GM23338 (cell line): ENCODE results near the gene CMTR1. TPM values are rescaled to one million over a fixed set of nuclear protein-coding genes. Genes with fewer than 3 reads are reported as not detected.

Experiments
- ATAC-seq: fragments of 200-7000 bp; cut with Tn5 transposase; 3 replicates; pipeline ENCODE4 v1.9.1; 2020
- DNase-seq: peaks from one replicate; pipeline ENCODE4 v3.0.0-alpha.2; 2015; ENCODE audit warnings: low spot score
- H2AFZ ChIP-seq: fragments of 200-600 bp; sonication (generic); 2 replicates; pipeline ENCODE4 v1.8.0; 2016; ENCODE audit warnings: antibody characterized with exemption, mild to moderate bottlenecking, moderate library complexity
- H3F3A ChIP-seq: fragments of 200-600 bp; sonication (generic); replicated peaks from 2 replicates; pipeline ENCODE4 v1.8.0; 2017; ENCODE audit warnings: antibody characterized with exemption, mixed run types, low read depth
- H3K27ac ChIP-seq: fragments of 200-600 bp; sonication (generic); 2 replicates; pipeline ENCODE4 v1.6.1; 2016; ENCODE audit warnings: low read depth
- H3K27me3 ChIP-seq: fragments of 200-600 bp; sonication (generic); 2 replicates; pipeline ENCODE4 v1.8.0; 2016; ENCODE audit warnings: mild to moderate bottlenecking, mixed run types, moderate library complexity; ENCODE audit not compliant: insufficient read depth
- H3K36me3 ChIP-seq: fragments of 200-600 bp; sonication (generic); 2 replicates; pipeline ENCODE4 v1.8.0; 2016; ENCODE audit warnings: mild to moderate bottlenecking; ENCODE audit not compliant: insufficient read depth
- H3K4me1 ChIP-seq: fragments of 200-600 bp; sonication (generic); 2 replicates; pipeline ENCODE4 v1.8.0; 2016; ENCODE audit warnings: mild to moderate bottlenecking, moderate library complexity; ENCODE audit not compliant: insufficient read depth
- H3K4me2 ChIP-seq: fragments of 200-600 bp; sonication (generic); 2 replicates; pipeline ENCODE4 v1.7.1; 2017; ENCODE audit warnings: mixed run types
- H3K4me3 ChIP-seq: fragments of 200-600 bp; sonication (generic); 2 replicates; pipeline ENCODE4 v1.6.1; 2016; ENCODE audit warnings: mixed run types
- H3K79me2 ChIP-seq: fragments of 200-600 bp; sonication (generic); replicated peaks from 2 replicates; pipeline ENCODE4 v1.8.0; 2017; ENCODE audit warnings: mild to moderate bottlenecking; ENCODE audit not compliant: insufficient read depth
- H3K9me2 ChIP-seq: fragments of 200-600 bp; sonication (generic); 2 replicates; pipeline ENCODE4 v1.8.0; 2017; ENCODE audit not compliant: insufficient read depth
- H4K20me1 ChIP-seq: fragments of 200-600 bp; sonication (generic); replicated peaks from 2 replicates; pipeline ENCODE4 v1.8.0; 2017; ENCODE audit warnings: mild to moderate bottlenecking; ENCODE audit not compliant: insufficient read depth
- H3K27ac Mint-ChIP-seq: 2 replicates; pipeline ENCODE4 v1.8.0; 2020; ENCODE audit warnings: inconsistent platforms, mild to moderate bottlenecking, moderate library complexity, mixed read lengths
- H3K27me3 Mint-ChIP-seq: 3 replicates; pipeline ENCODE4 v1.8.0; 2022; ENCODE audit warnings: low read depth, mild to moderate bottlenecking, moderate library complexity, mixed read lengths, inconsistent platforms; ENCODE audit not compliant: insufficient read depth, poor library complexity
- H3K36me3 Mint-ChIP-seq: 3 replicates; pipeline ENCODE4 v1.8.0; 2021; ENCODE audit warnings: low read depth, mild to moderate bottlenecking, inconsistent platforms, moderate library complexity, mixed read lengths
- H3K4me1 Mint-ChIP-seq: 3 replicates; pipeline ENCODE4 v1.8.0; 2020; ENCODE audit warnings: mild to moderate bottlenecking, inconsistent platforms, mixed read lengths
- H3K4me3 Mint-ChIP-seq: 3 replicates; pipeline ENCODE4 v1.8.0; 2021; ENCODE audit warnings: moderate library complexity, mild to moderate bottlenecking, inconsistent platforms, mixed read lengths
- H3K9me3 Mint-ChIP-seq: 3 replicates; pipeline ENCODE4 v1.8.0; 2020; ENCODE audit warnings: moderate library complexity, mild to moderate bottlenecking, inconsistent platforms, mixed read lengths
- CREB1 ChIP-seq: fragments of 250-450 bp; sonication (Bioruptor Pico); IDR thresholded peaks from 2 replicates; pipeline ENCODE4 v1.5.0; 2020; ENCODE audit warnings: low read depth, mild to moderate bottlenecking, moderate library complexity
- EZH2 ChIP-seq: fragments of 200-600 bp; sonication (generic); IDR thresholded peaks from one replicate; pipeline ENCODE4 v1.8.0; 2017; ENCODE audit warnings: antibody characterized with exemption, mild to moderate bottlenecking, low read depth; ENCODE audit not compliant: unreplicated experiment
- EZH2phosphoT487 ChIP-seq: fragments of 200-600 bp; sonication (generic); IDR thresholded peaks from one replicate; pipeline ENCODE4 v1.8.1; 2018; ENCODE audit warnings: antibody characterized with exemption; ENCODE audit not compliant: unreplicated experiment
- JUNB ChIP-seq: IDR thresholded peaks from one replicate; pipeline ENCODE4 v1.6.1; 2016; ENCODE audit warnings: antibody characterized with exemption; ENCODE audit not compliant: unreplicated experiment
- NANOG ChIP-seq: IDR thresholded peaks from 2 replicates; pipeline ENCODE4 v1.6.1; 2016; ENCODE audit warnings: antibody characterized with exemption, borderline replicate concordance
- POLR2AphosphoS5 ChIP-seq: IDR thresholded peaks from 2 replicates; pipeline ENCODE4 v1.6.1; 2016; ENCODE audit warnings: antibody characterized with exemption, low read depth
- STAT1 ChIP-seq: IDR thresholded peaks from one replicate; pipeline ENCODE4 v1.6.1; 2016; ENCODE audit warnings: antibody characterized with exemption; ENCODE audit not compliant: unreplicated experiment
- ZNF114 ChIP-seq: fragments of 250-450 bp; sonication (Bioruptor Pico); IDR thresholded peaks from 2 replicates; pipeline ENCODE4 v1.5.0; 2020; ENCODE audit warnings: mild to moderate bottlenecking, moderate library complexity
- ZNF331 ChIP-seq: fragments of 250-450 bp; sonication (Bioruptor Pico); IDR thresholded peaks from 2 replicates; pipeline ENCODE4 v1.5.0; 2020; ENCODE audit warnings: low read depth, mild to moderate bottlenecking, moderate library complexity
- polyA plus RNA-seq: library from polyadenylated mRNA; unstranded; fragments of >200 nt; fragmentation: Nextera tagmentation; extraction: Ambion mirVana; gene quantifications from 2 replicates; pipeline ENCODE4 v1.2.1, GENCODE V29; 2016
- total RNA-seq: library from RNA; depleted of rRNA; stranded (reverse); fragments of >200 nt; shearing (Covaris generic); gene quantifications from 2 replicates; pipeline ENCODE4 v1.2.3, GENCODE V29; 2014
- TF ChIP-seq, protein P1 (sequence below): IDR thresholded peaks from 2 replicates; pipeline ENCODE4 v1.6.1; 2016; ENCODE audit warnings: antibody characterized with exemption
- TF ChIP-seq, protein P2 (sequence below), 2 experiments: fragments of 200-600 bp in 1 of 2; sonication (generic) in 1 of 2; conservative IDR thresholded peaks; 2 replicates each; pipeline versions ENCODE4 v1.5.1 to v1.6.1; 2016 to 2017; ENCODE audit warnings: antibody characterized with exemption in 2 of 2, low read depth in 2 of 2, mild to moderate bottlenecking in 2 of 2, moderate library complexity in 1 of 2
- TF ChIP-seq, protein P3 (sequence below): IDR thresholded peaks from one replicate; pipeline ENCODE4 v1.6.1; 2018; ENCODE audit warnings: antibody characterized with exemption; ENCODE audit not compliant: unreplicated experiment
- TF ChIP-seq, protein P4 (sequence below): fragments of 250-450 bp; sonication (Bioruptor Pico); IDR thresholded peaks from 2 replicates; pipeline ENCODE4 v1.5.0; 2020; ENCODE audit warnings: mild to moderate bottlenecking, moderate library complexity

The CMTR1 gene
- total and polyA plus RNA-seq, 2 experiments from 2014 or later = 7.3 to 36.4 TPM

DNA sequence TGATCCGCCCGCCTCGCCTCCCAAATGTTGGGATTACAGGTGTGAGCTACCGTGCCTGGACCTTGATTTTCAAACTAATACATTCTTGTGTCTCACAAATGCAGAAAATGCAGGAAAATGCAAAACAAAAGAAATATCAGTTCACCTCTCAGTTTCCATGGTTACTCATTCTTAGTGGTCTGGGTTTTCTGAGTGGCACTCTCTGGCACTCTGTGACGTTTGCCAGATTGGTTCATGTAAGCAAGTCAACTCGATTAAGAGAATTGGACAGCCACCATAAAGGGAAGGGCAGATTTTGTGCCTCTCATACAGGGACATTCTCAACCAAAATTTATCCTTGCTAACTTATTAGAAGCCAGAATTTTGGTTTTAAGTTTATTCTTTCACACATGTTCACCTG, 8.6 kb downstream of the CMTR1 start:
- ATAC-seq (no peak), DNase-seq (no peak)

More for the DNA sequence above, 8.6 kb downstream of the CMTR1 start:
- Histone ChIP-seq H3K4me1 (no peaks in the 10 kb centered on the region), H3F3A (no peaks in the 10 kb centered on the region), H3K36me3 (peaks cover 19% of the 10 kb centered on the region), H3K27ac (no peak overlapping the region), H3K79me2 (peaks cover 12% of the 10 kb centered on the region), H2AFZ (no peak overlapping the region), H4K20me1 (peaks cover 23% of the 10 kb centered on the region), H3K4me2 (no peak overlapping the region), H3K9me2 (no peaks in the 10 kb centered on the region), H3K27me3 (no peaks in the 10 kb centered on the region), H3K4me3 (no peak overlapping the region)
- no peak for TF ChIP-seq CREB1 (CRISPR knock-in tag)
- TF ChIP-seq STAT1 = no peak
- no peak for TF ChIP-seq POLR2AphosphoS5
- no peak for TF ChIP-seq EZH2phosphoT487
- TF ChIP-seq NANOG = no peak
- TF ChIP-seq ZNF114 (CRISPR knock-in tag) = no peak
- no peak for TF ChIP-seq JUNB
- TF ChIP-seq, protein P1, sequence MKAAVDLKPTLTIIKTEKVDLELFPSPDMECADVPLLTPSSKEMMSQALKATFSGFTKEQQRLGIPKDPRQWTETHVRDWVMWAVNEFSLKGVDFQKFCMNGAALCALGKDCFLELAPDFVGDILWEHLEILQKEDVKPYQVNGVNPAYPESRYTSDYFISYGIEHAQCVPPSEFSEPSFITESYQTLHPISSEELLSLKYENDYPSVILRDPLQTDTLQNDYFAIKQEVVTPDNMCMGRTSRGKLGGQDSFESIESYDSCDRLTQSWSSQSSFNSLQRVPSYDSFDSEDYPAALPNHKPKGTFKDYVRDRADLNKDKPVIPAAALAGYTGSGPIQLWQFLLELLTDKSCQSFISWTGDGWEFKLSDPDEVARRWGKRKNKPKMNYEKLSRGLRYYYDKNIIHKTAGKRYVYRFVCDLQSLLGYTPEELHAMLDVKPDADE = no peak
- TF ChIP-seq, protein P2, sequence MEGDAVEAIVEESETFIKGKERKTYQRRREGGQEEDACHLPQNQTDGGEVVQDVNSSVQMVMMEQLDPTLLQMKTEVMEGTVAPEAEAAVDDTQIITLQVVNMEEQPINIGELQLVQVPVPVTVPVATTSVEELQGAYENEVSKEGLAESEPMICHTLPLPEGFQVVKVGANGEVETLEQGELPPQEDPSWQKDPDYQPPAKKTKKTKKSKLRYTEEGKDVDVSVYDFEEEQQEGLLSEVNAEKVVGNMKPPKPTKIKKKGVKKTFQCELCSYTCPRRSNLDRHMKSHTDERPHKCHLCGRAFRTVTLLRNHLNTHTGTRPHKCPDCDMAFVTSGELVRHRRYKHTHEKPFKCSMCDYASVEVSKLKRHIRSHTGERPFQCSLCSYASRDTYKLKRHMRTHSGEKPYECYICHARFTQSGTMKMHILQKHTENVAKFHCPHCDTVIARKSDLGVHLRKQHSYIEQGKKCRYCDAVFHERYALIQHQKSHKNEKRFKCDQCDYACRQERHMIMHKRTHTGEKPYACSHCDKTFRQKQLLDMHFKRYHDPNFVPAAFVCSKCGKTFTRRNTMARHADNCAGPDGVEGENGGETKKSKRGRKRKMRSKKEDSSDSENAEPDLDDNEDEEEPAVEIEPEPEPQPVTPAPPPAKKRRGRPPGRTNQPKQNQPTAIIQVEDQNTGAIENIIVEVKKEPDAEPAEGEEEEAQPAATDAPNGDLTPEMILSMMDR (conservative IDR thresholded peaks at IDR 0.05; ENCODE audit: low read depth in 2 of 2) = no peak
- no peak for TF ChIP-seq EZH2
- TF ChIP-seq, protein P3, sequence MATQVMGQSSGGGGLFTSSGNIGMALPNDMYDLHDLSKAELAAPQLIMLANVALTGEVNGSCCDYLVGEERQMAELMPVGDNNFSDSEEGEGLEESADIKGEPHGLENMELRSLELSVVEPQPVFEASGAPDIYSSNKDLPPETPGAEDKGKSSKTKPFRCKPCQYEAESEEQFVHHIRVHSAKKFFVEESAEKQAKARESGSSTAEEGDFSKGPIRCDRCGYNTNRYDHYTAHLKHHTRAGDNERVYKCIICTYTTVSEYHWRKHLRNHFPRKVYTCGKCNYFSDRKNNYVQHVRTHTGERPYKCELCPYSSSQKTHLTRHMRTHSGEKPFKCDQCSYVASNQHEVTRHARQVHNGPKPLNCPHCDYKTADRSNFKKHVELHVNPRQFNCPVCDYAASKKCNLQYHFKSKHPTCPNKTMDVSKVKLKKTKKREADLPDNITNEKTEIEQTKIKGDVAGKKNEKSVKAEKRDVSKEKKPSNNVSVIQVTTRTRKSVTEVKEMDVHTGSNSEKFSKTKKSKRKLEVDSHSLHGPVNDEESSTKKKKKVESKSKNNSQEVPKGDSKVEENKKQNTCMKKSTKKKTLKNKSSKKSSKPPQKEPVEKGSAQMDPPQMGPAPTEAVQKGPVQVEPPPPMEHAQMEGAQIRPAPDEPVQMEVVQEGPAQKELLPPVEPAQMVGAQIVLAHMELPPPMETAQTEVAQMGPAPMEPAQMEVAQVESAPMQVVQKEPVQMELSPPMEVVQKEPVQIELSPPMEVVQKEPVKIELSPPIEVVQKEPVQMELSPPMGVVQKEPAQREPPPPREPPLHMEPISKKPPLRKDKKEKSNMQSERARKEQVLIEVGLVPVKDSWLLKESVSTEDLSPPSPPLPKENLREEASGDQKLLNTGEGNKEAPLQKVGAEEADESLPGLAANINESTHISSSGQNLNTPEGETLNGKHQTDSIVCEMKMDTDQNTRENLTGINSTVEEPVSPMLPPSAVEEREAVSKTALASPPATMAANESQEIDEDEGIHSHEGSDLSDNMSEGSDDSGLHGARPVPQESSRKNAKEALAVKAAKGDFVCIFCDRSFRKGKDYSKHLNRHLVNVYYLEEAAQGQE = no peak
- TF ChIP-seq ZNF331 (CRISPR knock-in tag) = no peak
- TF ChIP-seq, protein P4, sequence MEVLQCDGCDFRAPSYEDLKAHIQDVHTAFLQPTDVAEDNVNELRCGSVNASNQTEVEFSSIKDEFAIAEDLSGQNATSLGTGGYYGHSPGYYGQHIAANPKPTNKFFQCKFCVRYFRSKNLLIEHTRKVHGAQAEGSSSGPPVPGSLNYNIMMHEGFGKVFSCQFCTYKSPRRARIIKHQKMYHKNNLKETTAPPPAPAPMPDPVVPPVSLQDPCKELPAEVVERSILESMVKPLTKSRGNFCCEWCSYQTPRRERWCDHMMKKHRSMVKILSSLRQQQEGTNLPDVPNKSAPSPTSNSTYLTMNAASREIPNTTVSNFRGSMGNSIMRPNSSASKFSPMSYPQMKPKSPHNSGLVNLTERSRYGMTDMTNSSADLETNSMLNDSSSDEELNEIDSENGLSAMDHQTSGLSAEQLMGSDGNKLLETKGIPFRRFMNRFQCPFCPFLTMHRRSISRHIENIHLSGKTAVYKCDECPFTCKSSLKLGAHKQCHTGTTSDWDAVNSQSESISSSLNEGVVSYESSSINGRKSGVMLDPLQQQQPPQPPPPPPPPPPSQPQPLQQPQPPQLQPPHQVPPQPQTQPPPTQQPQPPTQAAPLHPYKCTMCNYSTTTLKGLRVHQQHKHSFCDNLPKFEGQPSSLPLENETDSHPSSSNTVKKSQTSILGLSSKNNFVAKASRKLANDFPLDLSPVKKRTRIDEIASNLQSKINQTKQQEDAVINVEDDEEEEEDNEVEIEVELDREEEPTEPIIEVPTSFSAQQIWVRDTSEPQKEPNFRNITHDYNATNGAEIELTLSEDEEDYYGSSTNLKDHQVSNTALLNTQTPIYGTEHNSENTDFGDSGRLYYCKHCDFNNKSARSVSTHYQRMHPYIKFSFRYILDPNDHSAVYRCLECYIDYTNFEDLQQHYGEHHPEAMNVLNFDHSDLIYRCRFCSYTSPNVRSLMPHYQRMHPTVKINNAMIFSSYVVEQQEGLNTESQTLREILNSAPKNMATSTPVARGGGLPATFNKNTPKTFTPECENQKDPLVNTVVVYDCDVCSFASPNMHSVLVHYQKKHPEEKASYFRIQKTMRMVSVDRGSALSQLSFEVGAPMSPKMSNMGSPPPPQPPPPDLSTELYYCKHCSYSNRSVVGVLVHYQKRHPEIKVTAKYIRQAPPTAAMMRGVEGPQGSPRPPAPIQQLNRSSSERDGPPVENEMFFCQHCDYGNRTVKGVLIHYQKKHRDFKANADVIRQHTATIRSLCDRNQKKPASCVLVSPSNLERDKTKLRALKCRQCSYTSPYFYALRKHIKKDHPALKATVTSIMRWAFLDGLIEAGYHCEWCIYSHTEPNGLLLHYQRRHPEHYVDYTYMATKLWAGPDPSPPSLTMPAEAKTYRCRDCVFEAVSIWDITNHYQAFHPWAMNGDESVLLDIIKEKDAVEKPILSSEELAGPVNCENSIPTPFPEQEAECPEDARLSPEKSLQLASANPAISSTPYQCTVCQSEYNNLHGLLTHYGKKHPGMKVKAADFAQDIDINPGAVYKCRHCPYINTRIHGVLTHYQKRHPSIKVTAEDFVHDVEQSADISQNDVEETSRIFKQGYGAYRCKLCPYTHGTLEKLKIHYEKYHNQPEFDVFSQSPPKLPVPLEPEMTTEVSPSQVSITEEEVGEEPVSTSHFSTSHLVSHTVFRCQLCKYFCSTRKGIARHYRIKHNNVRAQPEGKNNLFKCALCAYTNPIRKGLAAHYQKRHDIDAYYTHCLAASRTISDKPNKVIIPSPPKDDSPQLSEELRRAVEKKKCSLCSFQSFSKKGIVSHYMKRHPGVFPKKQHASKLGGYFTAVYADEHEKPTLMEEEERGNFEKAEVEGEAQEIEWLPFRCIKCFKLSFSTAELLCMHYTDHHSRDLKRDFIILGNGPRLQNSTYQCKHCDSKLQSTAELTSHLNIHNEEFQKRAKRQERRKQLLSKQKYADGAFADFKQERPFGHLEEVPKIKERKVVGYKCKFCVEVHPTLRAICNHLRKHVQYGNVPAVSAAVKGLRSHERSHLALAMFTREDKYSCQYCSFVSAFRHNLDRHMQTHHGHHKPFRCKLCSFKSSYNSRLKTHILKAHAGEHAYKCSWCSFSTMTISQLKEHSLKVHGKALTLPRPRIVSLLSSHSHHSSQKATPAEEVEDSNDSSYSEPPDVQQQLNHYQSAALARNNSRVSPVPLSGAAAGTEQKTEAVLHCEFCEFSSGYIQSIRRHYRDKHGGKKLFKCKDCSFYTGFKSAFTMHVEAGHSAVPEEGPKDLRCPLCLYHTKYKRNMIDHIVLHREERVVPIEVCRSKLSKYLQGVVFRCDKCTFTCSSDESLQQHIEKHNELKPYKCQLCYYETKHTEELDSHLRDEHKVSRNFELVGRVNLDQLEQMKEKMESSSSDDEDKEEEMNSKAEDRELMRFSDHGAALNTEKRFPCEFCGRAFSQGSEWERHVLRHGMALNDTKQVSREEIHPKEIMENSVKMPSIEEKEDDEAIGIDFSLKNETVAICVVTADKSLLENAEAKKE = no peak
- H3K4me3 Mint-ChIP-seq = no peak overlapping the region
- no peaks in the 10 kb centered on the region for H3K9me3 Mint-ChIP-seq
- no peaks in the 10 kb centered on the region for H3K4me1 Mint-ChIP-seq
- H3K36me3 Mint-ChIP-seq = peaks cover 26% of the 10 kb centered on the region
- H3K27ac Mint-ChIP-seq = no peak overlapping the region
- H3K27me3 Mint-ChIP-seq = peaks cover 1% of the 10 kb centered on the region
